Testis (tissue), 2 donors: ENCODE data around the gene SDHAF4.

Source experiments
- POLR2A ChIP-seq: fragments of 450-650 bp; IDR thresholded peaks from one replicate; pipeline ENCODE4 v1.6.1; 2017; ENCODE audit warnings: antibody characterized with exemption, mild to moderate bottlenecking, moderate library complexity
- TF ChIP-seq, protein P1 (sequence below), 3 experiments: fragments of 450-650 bp in 2 of 3; fragments of 200-600 bp in 1 of 3; sonication (generic) in 1 of 3; IDR thresholded peaks; one replicate each; pipeline ENCODE4 v1.5.1; 2016 to 2019; ENCODE audit warnings: antibody characterized with exemption in 3 of 3, mild to moderate bottlenecking in 2 of 3, moderate library complexity in 1 of 3

GRCh38 chr6:70638468-70638867 is 71.7 kb downstream of the SDHAF4 start:
- TF ChIP-seq, protein P1, sequence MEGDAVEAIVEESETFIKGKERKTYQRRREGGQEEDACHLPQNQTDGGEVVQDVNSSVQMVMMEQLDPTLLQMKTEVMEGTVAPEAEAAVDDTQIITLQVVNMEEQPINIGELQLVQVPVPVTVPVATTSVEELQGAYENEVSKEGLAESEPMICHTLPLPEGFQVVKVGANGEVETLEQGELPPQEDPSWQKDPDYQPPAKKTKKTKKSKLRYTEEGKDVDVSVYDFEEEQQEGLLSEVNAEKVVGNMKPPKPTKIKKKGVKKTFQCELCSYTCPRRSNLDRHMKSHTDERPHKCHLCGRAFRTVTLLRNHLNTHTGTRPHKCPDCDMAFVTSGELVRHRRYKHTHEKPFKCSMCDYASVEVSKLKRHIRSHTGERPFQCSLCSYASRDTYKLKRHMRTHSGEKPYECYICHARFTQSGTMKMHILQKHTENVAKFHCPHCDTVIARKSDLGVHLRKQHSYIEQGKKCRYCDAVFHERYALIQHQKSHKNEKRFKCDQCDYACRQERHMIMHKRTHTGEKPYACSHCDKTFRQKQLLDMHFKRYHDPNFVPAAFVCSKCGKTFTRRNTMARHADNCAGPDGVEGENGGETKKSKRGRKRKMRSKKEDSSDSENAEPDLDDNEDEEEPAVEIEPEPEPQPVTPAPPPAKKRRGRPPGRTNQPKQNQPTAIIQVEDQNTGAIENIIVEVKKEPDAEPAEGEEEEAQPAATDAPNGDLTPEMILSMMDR (IDR thresholded peaks at IDR 0.05), result no peak
- TF ChIP-seq POLR2A, result no peak
